OCI-LY7 (cell line): Measurements from ENCODE around the gene ATP6V0B.

Source experiments
- CTCF ChIP-seq: fragments of 200-600 bp; sonication (generic); conservative IDR thresholded peaks from 2 replicates; pipeline ENCODE4 v1.5.1; 2014; ENCODE audit warnings: mild to moderate bottlenecking, antibody characterized with exemption, low read length, moderate library complexity, mixed read lengths
- EZH2phosphoT487 ChIP-seq: fragments of 200-600 bp; sonication (generic); IDR thresholded peaks from 2 replicates; pipeline ENCODE4 v1.6.1; 2018; ENCODE audit warnings: low read depth, borderline replicate concordance, mild to moderate bottlenecking, mixed run types, antibody characterized with exemption, low read length, moderate library complexity, mixed read lengths

- TF ChIP-seq CTCF (peak; percentile 71), EZH2phosphoT487 (no peak)
Observed at GRCh38 chr1:43990271-43991199, 15.8 kb downstream of the ATP6V0B start.
